RPMI8226 (cell line): Measurements from ENCODE around the gene PPP4R1.
A peak's percentile ranks its signal among the peaks of the same experiment; 100 is the strongest.
"Not testable (repeated sequence)": the region's sequence is repeated elsewhere in the genome, so short reads cannot be mapped to it uniquely, and the experiment has no call there.

Experiments
- DNase-seq: peaks from one replicate; pipeline ENCODE4 v3.0.0-alpha.2; 2015

PPP4R1 gene

GRCh38 chr18:9627642-9628041 is 13.3 kb upstream of the PPP4R1 start:
- DNase-seq, result no peak

GRCh38 chr18:9619990-9620389 is 5.6 kb upstream of the PPP4R1 start:
- no peak for DNase-seq

DNA sequence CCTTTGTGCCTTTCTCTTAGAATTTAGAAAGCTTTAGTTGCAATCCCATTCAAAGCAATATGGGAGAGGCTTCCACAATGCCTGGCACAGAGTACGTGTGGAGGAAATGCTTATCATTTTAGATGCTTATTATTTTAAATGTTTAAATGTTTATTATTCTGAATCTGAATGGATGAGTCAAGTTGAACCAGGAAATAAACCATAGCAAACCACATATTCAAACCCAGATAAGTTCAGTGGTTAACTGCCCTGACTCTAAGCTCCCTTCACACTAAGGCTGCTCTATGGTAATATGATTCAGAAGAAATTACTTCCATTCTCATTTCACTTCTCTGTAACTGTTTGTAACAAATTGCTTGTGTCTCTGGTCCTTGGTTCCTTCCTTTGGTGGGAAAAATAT is 5.2 kb upstream of the PPP4R1 start:
- DNase-seq, result no peak

DNA sequence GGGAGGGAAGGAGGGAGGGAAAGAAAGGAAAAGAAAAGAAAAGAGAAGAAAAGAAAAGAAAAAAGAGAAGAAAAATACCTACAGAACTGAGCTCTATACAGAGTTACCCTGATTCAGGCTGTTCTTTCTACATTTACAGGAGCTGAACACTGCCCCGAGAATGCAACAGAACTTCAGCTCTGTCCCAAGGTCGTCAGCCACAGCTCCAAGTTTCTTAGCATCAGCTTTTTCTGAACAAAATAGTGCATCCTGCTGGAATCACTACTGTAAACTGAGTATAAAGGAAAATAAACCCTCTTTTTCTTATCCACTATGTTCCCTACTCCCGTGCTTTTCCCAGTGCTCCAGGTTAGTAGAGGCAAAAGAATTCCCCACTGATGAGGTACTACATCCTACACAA is 4.7 kb upstream of the PPP4R1 start:
- DNase-seq, result no peak

DNA sequence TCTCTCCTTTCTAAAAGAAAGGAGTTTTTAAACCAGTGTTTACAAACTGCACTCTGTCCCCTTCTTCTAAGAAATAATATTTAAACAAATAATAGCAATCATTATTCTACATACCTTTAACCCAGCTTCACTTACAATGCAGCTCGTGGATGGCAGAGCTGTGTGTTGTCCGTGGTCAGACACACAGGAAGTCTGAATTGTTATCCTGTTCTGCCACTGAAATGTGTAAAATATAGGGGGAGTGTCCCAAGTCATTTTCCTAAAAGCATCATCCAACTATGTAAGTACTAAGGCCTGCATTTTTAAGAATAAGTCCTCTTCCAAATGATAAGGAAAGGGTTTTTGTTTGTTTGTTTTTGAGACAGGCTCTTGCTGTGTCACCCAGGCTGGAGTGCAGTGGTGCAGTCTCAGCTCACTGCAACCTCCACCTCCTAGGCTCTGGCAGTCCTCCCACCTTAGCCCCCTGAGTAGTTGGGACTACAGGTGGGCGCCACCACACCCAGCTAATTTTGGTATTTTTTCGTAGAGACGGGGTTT is 2.7 kb upstream of the PPP4R1 start:
- no peak for DNase-seq

- no peak for DNase-seq
These were observed 1.7 kb upstream of the PPP4R1 start for GRCh38 chr18:9616049-9616448.

DNA sequence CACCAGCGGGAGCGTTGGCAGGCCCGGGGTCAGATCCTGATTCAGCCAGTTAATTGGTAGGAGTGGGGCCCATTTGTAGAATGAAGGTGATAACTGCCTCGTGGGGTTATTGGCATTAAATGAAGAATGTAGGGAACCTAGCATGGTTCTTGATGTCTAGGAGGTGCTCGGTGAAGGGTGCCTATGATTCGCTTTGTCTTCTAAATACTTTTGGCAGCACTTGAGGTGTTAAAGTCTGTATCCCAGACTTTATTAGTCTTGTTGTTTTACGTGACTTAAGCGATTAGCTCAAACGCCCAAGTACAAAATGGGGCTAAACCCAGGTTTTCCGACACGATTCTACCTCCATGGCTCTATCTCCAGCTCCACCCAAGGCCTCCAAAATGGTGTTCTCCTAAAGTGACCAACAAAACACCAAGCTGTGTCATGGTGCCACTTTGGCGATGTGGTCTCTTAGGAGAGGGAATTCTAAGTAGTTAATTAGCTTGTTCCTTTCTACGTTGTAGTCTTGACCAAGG is 980 bp upstream of the PPP4R1 start:
- no peak for DNase-seq

DNA sequence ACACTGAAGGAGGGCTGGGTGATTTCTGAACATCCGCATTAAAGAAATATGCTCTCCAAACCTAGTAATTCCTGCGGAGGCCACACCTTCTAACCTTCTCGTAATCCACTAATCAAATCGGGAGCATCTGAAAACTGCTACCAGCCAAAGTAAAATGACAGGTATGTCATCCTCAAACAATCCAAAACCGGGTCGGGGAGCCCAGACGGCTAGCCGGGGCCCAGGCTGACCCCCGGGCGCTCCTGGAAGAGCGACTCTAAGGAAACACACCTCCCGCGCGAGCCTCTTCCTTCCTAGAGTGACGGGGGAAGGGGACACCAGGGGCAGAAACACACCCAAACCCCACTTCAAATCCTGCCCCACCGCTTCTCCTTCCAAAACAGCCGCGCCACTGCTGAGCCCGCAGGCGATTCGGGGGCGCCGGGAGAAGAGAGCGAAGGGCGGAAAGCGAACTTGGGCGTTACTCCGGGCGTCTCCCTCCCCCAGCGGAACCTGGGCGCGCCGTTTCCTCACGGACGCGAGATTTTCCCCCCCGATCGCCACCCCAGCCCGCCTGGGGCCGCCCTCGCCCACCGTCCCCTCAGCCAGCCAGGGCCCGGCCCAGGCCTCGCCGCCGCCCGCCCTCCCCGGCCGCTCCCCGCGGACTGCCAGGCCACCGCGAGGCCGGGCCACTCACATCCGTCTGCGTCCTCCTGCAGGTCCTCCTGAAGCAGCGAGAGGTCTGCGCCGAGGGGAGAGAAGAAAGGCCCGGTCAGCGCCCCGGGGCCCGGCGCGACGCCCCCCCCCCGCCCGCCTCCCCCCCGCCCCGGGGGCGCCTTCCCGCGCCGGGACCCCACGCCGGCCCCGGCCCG is 584 bp downstream of the PPP4R1 start:
- peak; percentile 43 for DNase-seq

GRCh38 chr18:9612977-9613376 is 1.4 kb downstream of the PPP4R1 start:
- no peak for DNase-seq

DNA sequence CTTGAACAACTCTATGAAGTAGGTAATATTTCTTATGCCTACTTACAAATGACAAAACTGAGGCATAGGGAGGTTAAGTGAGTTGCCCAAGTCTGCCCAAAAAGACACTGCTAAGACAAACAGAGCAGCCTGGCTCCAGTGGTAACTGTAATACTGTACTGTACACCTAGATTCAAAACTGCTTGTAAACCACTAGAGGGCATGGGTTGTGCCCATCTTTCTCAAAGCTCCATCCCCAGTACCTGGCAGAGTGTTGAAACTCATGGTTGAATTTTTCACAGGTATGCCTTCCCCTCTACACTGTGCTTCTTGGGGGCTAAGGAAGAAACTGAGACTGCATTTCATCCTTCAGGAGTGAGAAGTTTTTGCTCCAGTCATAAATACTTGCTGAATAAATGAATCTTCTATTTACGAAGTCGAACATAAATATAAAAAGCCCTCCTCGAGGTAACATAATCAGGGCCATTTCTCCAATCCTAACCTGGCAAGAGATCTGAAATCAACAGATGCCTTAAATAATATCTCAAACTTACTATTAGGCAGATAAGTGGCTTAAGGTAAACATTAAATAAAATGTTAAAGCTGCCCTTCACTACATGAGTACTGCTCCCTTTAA is 2.0 kb downstream of the PPP4R1 start:
- DNase-seq, result peak; percentile 59

- no peak for DNase-seq
These were observed 5.2 kb downstream of the PPP4R1 start for GRCh38 chr18:9609190-9609589.

- no peak for DNase-seq
These were observed 5.6 kb downstream of the PPP4R1 start for GRCh38 chr18:9608728-9609127.

- DNase-seq, result no peak
These were observed 6.1 kb downstream of the PPP4R1 start for GRCh38 chr18:9608298-9608697.

- DNase-seq, result not testable (repeated sequence)
These were observed 7.2 kb downstream of the PPP4R1 start for GRCh38 chr18:9607111-9607510.

- DNase-seq, result no peak
These were observed 8.3 kb downstream of the PPP4R1 start for GRCh38 chr18:9606039-9606438.

- no peak for DNase-seq
These were observed 10.0 kb downstream of the PPP4R1 start for GRCh38 chr18:9604348-9604747.

DNA sequence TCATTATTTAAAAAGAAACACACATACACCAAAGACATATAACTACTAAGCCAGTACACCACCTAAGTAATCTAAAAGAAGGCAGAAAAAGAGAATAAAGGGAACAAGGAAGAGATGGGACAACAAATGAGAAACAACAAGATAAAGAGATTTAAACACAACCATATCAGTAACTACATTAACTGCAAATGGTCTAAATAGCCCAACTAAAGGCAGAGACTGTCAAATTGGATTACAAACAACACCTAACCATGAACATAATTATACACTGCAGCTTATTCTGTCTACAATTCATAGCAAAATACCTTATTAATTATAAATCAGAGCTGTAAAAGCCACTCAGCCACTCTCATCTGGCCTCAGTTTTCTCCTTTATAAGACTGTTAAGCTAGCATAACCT is 15.0 kb downstream of the PPP4R1 start:
- DNase-seq, result no peak

GRCh38 chr18:9597609-9598008 is 16.8 kb downstream of the PPP4R1 start:
- DNase-seq, result no peak

DNA sequence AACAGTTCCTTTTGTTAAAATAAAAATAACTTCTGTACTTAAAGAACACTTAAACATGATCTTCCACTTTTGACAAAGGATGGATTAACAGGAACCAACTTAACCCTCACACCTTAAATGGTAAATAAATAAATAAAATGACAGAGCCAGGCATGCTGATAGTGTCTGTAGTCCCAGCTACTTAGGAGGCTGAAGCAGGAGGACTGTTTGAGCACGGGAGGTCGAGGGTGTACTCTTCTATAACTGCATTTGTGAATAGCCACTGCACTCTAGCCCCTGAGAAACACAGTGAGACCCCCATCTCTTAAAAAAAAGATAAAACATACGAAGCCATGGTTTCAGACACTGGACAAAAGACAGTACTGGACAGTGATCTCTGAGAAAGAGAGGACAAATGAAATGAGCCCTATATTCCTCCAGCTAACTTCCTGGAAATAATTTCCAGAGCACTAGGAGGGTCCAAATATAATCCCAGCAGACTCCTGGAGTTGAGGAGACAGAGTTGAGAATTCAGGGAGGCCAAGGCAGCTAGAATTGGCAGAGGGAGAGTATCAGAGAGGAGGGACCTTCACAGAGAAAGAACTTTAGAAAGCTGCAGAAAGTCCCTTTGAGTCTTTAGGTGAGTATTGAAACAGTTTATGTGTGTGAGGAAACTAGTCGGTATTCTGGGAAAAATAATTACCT is 17.4 kb downstream of the PPP4R1 start:
- no peak for DNase-seq

GRCh38 chr18:9596226-9596625 is 18.1 kb downstream of the PPP4R1 start:
- no peak for DNase-seq

DNA sequence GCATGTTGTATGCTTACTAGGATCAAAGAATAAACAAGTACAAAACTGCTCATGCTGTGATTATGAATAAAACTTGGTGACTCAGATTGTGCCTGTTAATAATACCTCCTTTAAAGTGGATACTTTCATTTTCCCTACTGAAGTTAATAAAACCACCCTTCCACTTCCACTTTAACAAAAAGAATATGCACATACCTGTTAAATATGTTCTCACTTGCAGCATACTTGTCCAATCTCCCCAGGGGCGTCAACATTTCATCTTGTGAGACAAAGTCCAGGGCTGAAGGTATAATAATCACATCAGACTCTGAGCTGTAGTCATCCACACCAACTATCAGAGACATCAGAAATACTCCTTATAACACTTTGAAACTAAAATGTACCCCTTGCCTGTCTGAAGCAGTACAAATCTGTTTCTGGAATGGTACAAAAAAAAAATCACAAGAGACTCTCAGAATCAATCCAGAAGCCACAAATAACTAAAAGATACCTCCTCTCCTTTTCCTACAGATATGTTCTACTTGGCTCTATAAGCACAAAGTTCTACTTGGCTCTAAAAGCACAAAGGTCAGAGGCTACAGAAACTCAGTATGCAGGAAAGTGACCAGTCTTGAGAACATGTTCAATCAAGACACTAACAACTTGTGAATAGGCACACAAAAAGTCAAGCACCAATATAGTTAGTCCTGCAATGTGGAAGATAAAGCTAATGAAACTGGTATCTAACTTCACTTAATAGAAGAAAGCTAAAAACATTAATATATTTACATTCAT is 19.3 kb downstream of the PPP4R1 start:
- DNase-seq, result no peak

GRCh38 chr18:9587924-9588323 is 26.4 kb downstream of the PPP4R1 start:
- no peak for DNase-seq

DNA sequence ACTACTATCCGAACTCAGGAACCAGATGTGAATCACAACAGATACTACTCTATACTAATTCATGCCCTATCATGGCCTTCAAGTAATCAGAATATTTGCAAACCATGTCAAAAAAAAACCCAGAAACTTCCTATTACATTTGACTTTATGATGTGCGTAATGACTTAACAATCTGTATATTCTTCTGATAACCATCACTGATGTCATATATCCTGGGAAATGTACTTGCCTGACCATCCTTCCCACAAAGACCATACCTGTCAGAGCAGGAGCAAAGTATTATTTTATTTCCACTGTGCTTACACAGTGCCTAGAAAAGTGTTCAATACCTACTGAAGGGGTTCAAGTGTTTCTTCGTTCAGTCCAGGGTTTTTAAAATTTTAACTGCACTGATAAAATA is 27.5 kb downstream of the PPP4R1 start:
- DNase-seq, result no peak
